H9 (cell line): Measurements from ENCODE around the gene KCTD21. TPM values are rescaled to one million over a fixed set of nuclear protein-coding genes. Genes with fewer than 3 reads are reported as not detected.

Experiments
- DNase-seq: peaks from one replicate; pipeline ENCODE4 v3.0.0-alpha.2; 2017
- H2AFZ ChIP-seq: one replicate; pipeline ENCODE4 v1.6.1; 2013; ENCODE audit warnings: mild to moderate bottlenecking, low read length, control low read depth, moderate library complexity
- H2AK5ac ChIP-seq: 2 replicates; pipeline ENCODE4 v1.6.1; 2013; ENCODE audit warnings: low read length, control low read depth, mixed read lengths; ENCODE audit not compliant: insufficient read length
- H2BK120ac ChIP-seq: one replicate; pipeline ENCODE4 v1.6.1; 2013; ENCODE audit warnings: low read depth, mild to moderate bottlenecking, low read length, control low read depth, inconsistent platforms; ENCODE audit not compliant: poor library complexity, severe bottlenecking
- H2BK12ac ChIP-seq: 2 replicates; pipeline ENCODE4 v1.6.1; 2013; ENCODE audit warnings: low read length, control low read depth, mixed read lengths, low read depth; ENCODE audit not compliant: insufficient read length
- H2BK15ac ChIP-seq: 2 replicates; pipeline ENCODE4 v1.6.1; 2013; ENCODE audit warnings: low read depth, low read length, control low read depth
- H2BK20ac ChIP-seq: one replicate; pipeline ENCODE4 v1.6.1; 2013; ENCODE audit warnings: low read depth, mild to moderate bottlenecking, low read length, control low read depth, inconsistent platforms; ENCODE audit not compliant: poor library complexity, severe bottlenecking
- H2BK5ac ChIP-seq: 2 replicates; pipeline ENCODE4 v1.6.1; 2013; ENCODE audit warnings: low read length, control low read depth, mixed read lengths; ENCODE audit not compliant: insufficient read length
- H3K14ac ChIP-seq: 2 replicates; pipeline ENCODE4 v1.6.1; 2013; ENCODE audit warnings: low read length, control low read depth; ENCODE audit not compliant: insufficient read depth
- H3K18ac ChIP-seq: 2 replicates; pipeline ENCODE4 v1.6.1; 2013; ENCODE audit warnings: low read depth, mild to moderate bottlenecking, mixed read lengths, low read length, control low read depth; ENCODE audit not compliant: insufficient read length
- H3K23ac ChIP-seq: 2 replicates; pipeline ENCODE4 v1.6.1; 2013; ENCODE audit warnings: low read length, control low read depth, mixed read lengths, low read depth; ENCODE audit not compliant: insufficient read length
- H3K23me2 ChIP-seq: 2 replicates; pipeline ENCODE4 v1.6.1; 2013; ENCODE audit warnings: low read depth, mild to moderate bottlenecking, mixed read lengths, low read length, control low read depth; ENCODE audit not compliant: insufficient read length, poor library complexity, severe bottlenecking
- H3K27ac ChIP-seq: 2 replicates; pipeline ENCODE4 v1.5.1; 2013; ENCODE audit warnings: low read length, control low read depth, mixed read lengths, low read depth; ENCODE audit not compliant: insufficient read length
- H3K27me3 ChIP-seq: 2 replicates; pipeline ENCODE4 v1.6.1; 2013; ENCODE audit warnings: low read length, control low read depth, inconsistent platforms; ENCODE audit not compliant: insufficient read depth
- H3K4ac ChIP-seq: 2 replicates; pipeline ENCODE4 v1.6.1; 2013; ENCODE audit warnings: low read depth, mild to moderate bottlenecking, control low read depth, inconsistent platforms, low read length, moderate library complexity
- H3K4me1 ChIP-seq: 2 replicates; pipeline ENCODE4 v1.6.1; 2013; ENCODE audit warnings: low read length, control low read depth, inconsistent platforms; ENCODE audit not compliant: insufficient read depth
- H3K4me2 ChIP-seq: 2 replicates; pipeline ENCODE4 v1.6.1; 2013; ENCODE audit warnings: low read length, control low read depth, mixed read lengths; ENCODE audit not compliant: insufficient read length, insufficient read depth
- H3K56ac ChIP-seq: 2 replicates; pipeline ENCODE4 v1.6.1; 2013; ENCODE audit warnings: low read depth, mild to moderate bottlenecking, mixed read lengths, low read length, control low read depth; ENCODE audit not compliant: insufficient read length
- H3K79me1 ChIP-seq: 2 replicates; pipeline ENCODE4 v1.6.1; 2013; ENCODE audit warnings: low read depth, mild to moderate bottlenecking, moderate library complexity, low read length, control low read depth, inconsistent platforms; ENCODE audit not compliant: insufficient read depth, poor library complexity, severe bottlenecking
- H3K79me2 ChIP-seq: 2 replicates; pipeline ENCODE4 v1.6.1; 2013; ENCODE audit warnings: low read length, control low read depth, inconsistent platforms; ENCODE audit not compliant: insufficient read depth
- H3K9ac ChIP-seq: 2 replicates; pipeline ENCODE4 v1.6.1; 2013; ENCODE audit warnings: low read length, control low read depth, mixed read lengths; ENCODE audit not compliant: insufficient read length; ENCODE audit errors: extremely low read depth
- H3K9me3 ChIP-seq: one replicate; pipeline ENCODE4 v1.6.1; 2013; ENCODE audit warnings: low read depth, low read length, inconsistent platforms; ENCODE audit not compliant: control insufficient read depth
- H3T11ph ChIP-seq: one replicate; pipeline ENCODE4 v1.6.1; 2013; ENCODE audit warnings: mild to moderate bottlenecking, low read length, control low read depth, inconsistent platforms
- H4K20me1 ChIP-seq: one replicate; pipeline ENCODE4 v1.6.1; 2013; ENCODE audit not compliant: control insufficient read depth, insufficient read length, insufficient read depth
- H4K5ac ChIP-seq: 2 replicates; pipeline ENCODE4 v1.6.1; 2013; ENCODE audit warnings: low read depth, mild to moderate bottlenecking, mixed read lengths, low read length, control low read depth; ENCODE audit not compliant: insufficient read length
- H4K8ac ChIP-seq: replicated peaks from 2 replicates; pipeline ENCODE4 v1.6.1; 2013; ENCODE audit warnings: low read length, control low read depth, mixed read lengths, low read depth; ENCODE audit not compliant: insufficient read length
- H4K91ac ChIP-seq: 2 replicates; pipeline ENCODE4 v1.6.1; 2013; ENCODE audit warnings: low read depth, mild to moderate bottlenecking, moderate library complexity, mixed read lengths, low read length, control low read depth; ENCODE audit not compliant: insufficient read length
- H3K27ac Mint-ChIP-seq, 3 experiments: 2 replicates in 2 of 3; 3 replicates in 1 of 3; pipeline ENCODE4 v1.8.0; 2020 to 2021; ENCODE audit warnings: mixed read lengths in 3 of 3, mild to moderate bottlenecking in 1 of 3, moderate library complexity in 1 of 3
- H3K27me3 Mint-ChIP-seq: 2 replicates; pipeline ENCODE4 v1.8.0; 2021; ENCODE audit warnings: low read depth, mild to moderate bottlenecking, moderate library complexity, mixed read lengths
- H3K36me3 Mint-ChIP-seq, 3 experiments: 2 replicates in 2 of 3; 3 replicates in 1 of 3; pipeline ENCODE4 v1.8.0; 2020 to 2021; ENCODE audit warnings: low read depth in 3 of 3, mixed read lengths in 3 of 3; ENCODE audit not compliant: insufficient read depth in 1 of 3
- H3K4me1 Mint-ChIP-seq, 2 experiments: 2 replicates each; pipeline ENCODE4 v1.8.0; 2020; ENCODE audit warnings: mixed read lengths in 2 of 2
- H3K4me3 Mint-ChIP-seq, 2 experiments: 2 replicates in 1 of 2; 3 replicates in 1 of 2; pipeline ENCODE4 v1.8.0; 2020 to 2021; ENCODE audit warnings: mild to moderate bottlenecking in 2 of 2, mixed read lengths in 2 of 2, moderate library complexity in 1 of 2
- H3K9me3 Mint-ChIP-seq, 2 experiments: 2 replicates in 1 of 2; 3 replicates in 1 of 2; pipeline ENCODE4 v1.8.0; 2020; ENCODE audit warnings: mild to moderate bottlenecking in 2 of 2, mixed read lengths in 2 of 2, moderate library complexity in 1 of 2
- CTCF ChIP-seq: fragments of 200-600 bp; sonication (generic); conservative IDR thresholded peaks from 3 replicates; pipeline ENCODE4 v1.8.0; 2021; ENCODE audit warnings: antibody characterized with exemption, mild to moderate bottlenecking
- WGBS: extraction: QIAGEN DNeasy Blood & Tissue Kit; methylation state at CpG from one replicate; pipeline ENCODE4 v1.1.7; 2013; ENCODE audit warnings: missing lambda C conversion rate, low lambda C conversion rate, mixed read lengths; ENCODE audit not compliant: insufficient read length; ENCODE audit errors: extremely low coverage; 5-methylcytosine and 5-hydroxymethylcytosine counted together
- total RNA-seq: library from RNA; stranded (reverse); gene quantifications from 2 replicates; pipeline ENCODE4 v1.2.1, GENCODE V29; 2021

Gene KCTD21
- total RNA-seq, 1 experiment from 2014 or later: 4.0 TPM

GRCh38 chr11:78209478-78209877, 21.1 kb upstream of the KCTD21 start:
- WGBS: no CpG with 5 or more reads among the region's 18 CpGs
- no peak overlapping the region for H2BK15ac ChIP-seq
- DNase-seq: no peak
- H3T11ph ChIP-seq: no peak overlapping the region
- H3K4me1 ChIP-seq: no peaks in the 10 kb centered on the region
- TF ChIP-seq CTCF: no peak
- no peak overlapping the region for H3K27ac ChIP-seq
- H3K9me3 ChIP-seq: no peaks in the 10 kb centered on the region
- H4K8ac ChIP-seq: no peak overlapping the region
- no peak overlapping the region for H2AK5ac ChIP-seq
- no peaks in the 10 kb centered on the region for H3K79me2 ChIP-seq
- H3K4me1 Mint-ChIP-seq: peaks cover 3 to 5% of the 10 kb centered on the region in 2 experiments; a peak in 2 of 4 replicates
- H3K9ac ChIP-seq: no peak overlapping the region
- no peak overlapping the region for H2AFZ ChIP-seq
- no peak overlapping the region for H4K91ac ChIP-seq
- no peaks in the 10 kb centered on the region for H3K9me3 Mint-ChIP-seq
- H2BK20ac ChIP-seq: no peak overlapping the region
- no peak overlapping the region; a peak in 1 of 7 replicates for H3K27ac Mint-ChIP-seq
- no peak overlapping the region for H4K5ac ChIP-seq
- no peak overlapping the region for H3K14ac ChIP-seq
- H3K4ac ChIP-seq: no peak overlapping the region
- H3K79me1 ChIP-seq: no peaks in the 10 kb centered on the region
- H3K4me3 Mint-ChIP-seq: no peak overlapping the region
- H3K18ac ChIP-seq: no peak overlapping the region
- no peak overlapping the region for H2BK12ac ChIP-seq
- H3K27me3 Mint-ChIP-seq: no peaks in the 10 kb centered on the region; the same call in 1 of the 2 replicates
- H3K23me2 ChIP-seq: no peaks in the 10 kb centered on the region
- H3K56ac ChIP-seq: no peak overlapping the region
- no peak overlapping the region for H3K4me2 ChIP-seq
- H3K23ac ChIP-seq: no peak overlapping the region
- H3K27me3 ChIP-seq: no peaks in the 10 kb centered on the region
- no peak overlapping the region for H2BK5ac ChIP-seq
- peaks cover 11 to 27% (median 18%) of the 10 kb centered on the region in 3 experiments; a peak in 6 of 7 replicates for H3K36me3 Mint-ChIP-seq
- no peak overlapping the region for H2BK120ac ChIP-seq
- no peaks in the 10 kb centered on the region for H4K20me1 ChIP-seq
